ENCODE data around the gene SLC23A2. TPM values are rescaled to one million over a fixed set of nuclear protein-coding genes. Genes with fewer than 3 reads are reported as not detected.

SLC23A2 gene
- total and polyA plus RNA-seq, 12 donors = 51.0 to 294 (median 145) TPM

- peaks cover 0 to 80% of the 10 kb centered on the region in 2 donors for H3K36me3 ChIP-seq (replicated peaks in 1 of 2)
- 91 to 100% (median 95%) methylated on average over 3 of the region's 3 CpGs for WGBS, 4 donors
- no peaks in the 10 kb centered on the region for H3K27me3 ChIP-seq
- H3K27ac ChIP-seq = no peak overlapping the region
- no peaks in the 10 kb centered on the region for H3K9me3 ChIP-seq (replicated peaks in 1 of 3)
- H3K4me3 ChIP-seq = no peak overlapping the region
- intact Hi-C loops (cut with DNase I) = no loop called here
- no peaks in the 10 kb centered on the region for H3K4me1 ChIP-seq (replicated peaks in 1 of 2)
- DNase-seq = peak in 2 of 7 donors; percentile 6 to 35
- TF ChIP-seq, protein P1, sequence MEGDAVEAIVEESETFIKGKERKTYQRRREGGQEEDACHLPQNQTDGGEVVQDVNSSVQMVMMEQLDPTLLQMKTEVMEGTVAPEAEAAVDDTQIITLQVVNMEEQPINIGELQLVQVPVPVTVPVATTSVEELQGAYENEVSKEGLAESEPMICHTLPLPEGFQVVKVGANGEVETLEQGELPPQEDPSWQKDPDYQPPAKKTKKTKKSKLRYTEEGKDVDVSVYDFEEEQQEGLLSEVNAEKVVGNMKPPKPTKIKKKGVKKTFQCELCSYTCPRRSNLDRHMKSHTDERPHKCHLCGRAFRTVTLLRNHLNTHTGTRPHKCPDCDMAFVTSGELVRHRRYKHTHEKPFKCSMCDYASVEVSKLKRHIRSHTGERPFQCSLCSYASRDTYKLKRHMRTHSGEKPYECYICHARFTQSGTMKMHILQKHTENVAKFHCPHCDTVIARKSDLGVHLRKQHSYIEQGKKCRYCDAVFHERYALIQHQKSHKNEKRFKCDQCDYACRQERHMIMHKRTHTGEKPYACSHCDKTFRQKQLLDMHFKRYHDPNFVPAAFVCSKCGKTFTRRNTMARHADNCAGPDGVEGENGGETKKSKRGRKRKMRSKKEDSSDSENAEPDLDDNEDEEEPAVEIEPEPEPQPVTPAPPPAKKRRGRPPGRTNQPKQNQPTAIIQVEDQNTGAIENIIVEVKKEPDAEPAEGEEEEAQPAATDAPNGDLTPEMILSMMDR (IDR thresholded peaks at IDR 0.05) = no peak
- no peak for TF ChIP-seq POLR2A (IDR thresholded peaks at IDR 0.05)
Observed at GRCh38 chr20:4858000-4858399, 143.3 kb downstream of the SLC23A2 start.

GRCh38 chr20:4856022-4856755, 145.1 kb downstream of the SLC23A2 start:
- H3K27ac ChIP-seq = peak overlapping the region in 1 of 5 donors; percentile 64
- 91 to 92% (median 91%) methylated on average over 18 to 19 of the region's 19 CpGs for WGBS, 4 donors
- H3K9me3 ChIP-seq (replicated peaks in 1 of 3) = no peaks in the 10 kb centered on the region
- intact Hi-C loops (cut with DNase I) = no loop called here
- no peak for TF ChIP-seq POLR2A (IDR thresholded peaks at IDR 0.05)
- TF ChIP-seq, protein P1 (IDR thresholded peaks at IDR 0.05) = no peak
- H3K4me3 ChIP-seq = no peak overlapping the region
- H3K27me3 ChIP-seq = no peaks in the 10 kb centered on the region
- peaks cover 0 to 66% of the 10 kb centered on the region in 2 donors for H3K36me3 ChIP-seq (replicated peaks in 1 of 2)
- no peaks in the 10 kb centered on the region for H3K4me1 ChIP-seq (replicated peaks in 1 of 2)
- DNase-seq = peak in 3 of 7 donors; percentile 11 to 47 (median 19)

- no peaks in the 10 kb centered on the region for H3K27me3 ChIP-seq
- DNase-seq = peak in 4 of 7 donors; percentile 38 to 67 (median 46)
- no peak overlapping the region for H3K27ac ChIP-seq
- no peak overlapping the region for H3K4me3 ChIP-seq
- no peaks in the 10 kb centered on the region for H3K9me3 ChIP-seq (replicated peaks in 1 of 3)
- H3K4me1 ChIP-seq (replicated peaks in 1 of 2) = no peaks in the 10 kb centered on the region
- TF ChIP-seq, protein P1 (IDR thresholded peaks at IDR 0.05) = no peak
- TF ChIP-seq POLR2A (IDR thresholded peaks at IDR 0.05) = no peak
- intact Hi-C loops (cut with DNase I) = no loop called here
- peaks cover 0 to 62% of the 10 kb centered on the region in 2 donors for H3K36me3 ChIP-seq (replicated peaks in 1 of 2)
- 70 to 83% (median 77%) methylated on average over 13 to 14 of the region's 14 CpGs for WGBS, 4 donors
Observed at GRCh38 chr20:4855555-4855954, 145.8 kb downstream of the SLC23A2 start.

DNA sequence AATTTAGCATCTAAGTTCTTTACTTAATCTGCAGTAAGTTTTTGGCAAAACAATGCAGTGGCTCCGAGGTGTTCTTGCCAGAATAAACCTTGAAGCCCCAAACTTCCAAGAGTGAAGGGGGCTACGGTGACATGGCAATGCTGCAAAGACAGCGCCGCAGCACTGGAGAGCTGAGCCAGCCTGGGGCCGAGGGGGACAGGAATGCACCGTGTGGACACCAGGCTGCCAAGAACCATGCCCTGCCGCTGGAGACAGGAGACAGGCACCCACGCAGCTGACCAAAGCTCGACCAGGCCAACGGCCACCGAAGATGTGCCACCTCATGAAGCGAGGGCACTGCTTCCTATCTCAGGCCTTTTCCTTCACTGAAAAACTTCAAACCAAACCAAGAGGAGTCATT, 146.2 kb downstream of the SLC23A2 start:
- WGBS, 4 donors = 79 to 92% (median 88%) methylated on average over 4 to 12 of the region's 12 CpGs
- no peak overlapping the region for H3K4me3 ChIP-seq
- TF ChIP-seq, protein P1 (IDR thresholded peaks at IDR 0.05) = no peak
- no peak for TF ChIP-seq POLR2A (IDR thresholded peaks at IDR 0.05)
- DNase-seq = peak in 1 of 7 donors; percentile 47
- no peaks in the 10 kb centered on the region for H3K4me1 ChIP-seq (replicated peaks in 1 of 2)
- no peaks in the 10 kb centered on the region for H3K27me3 ChIP-seq
- no peaks in the 10 kb centered on the region for H3K9me3 ChIP-seq (replicated peaks in 1 of 3)
- intact Hi-C loops (cut with DNase I) = no loop called here
- no peak overlapping the region for H3K27ac ChIP-seq
- peaks cover 0 to 57% of the 10 kb centered on the region in 2 donors for H3K36me3 ChIP-seq (replicated peaks in 1 of 2)
